H1 (cell line): ENCODE measurements around the gene SLC4A11. TPM values are rescaled to one million over a fixed set of nuclear protein-coding genes. Genes with fewer than 3 reads are reported as not detected.

ENCODE experiments used
- JUND ChIP-seq: IDR thresholded peaks from 2 replicates; pipeline ENCODE4 v1.6.1; 2011; ENCODE audit warnings: mild to moderate bottlenecking, improper control_type of control experiment, low read length
- MAFK ChIP-seq: IDR thresholded peaks from 2 replicates; pipeline ENCODE4 v1.6.1; 2012; ENCODE audit warnings: low read depth, mild to moderate bottlenecking, improper control_type of control experiment, low read length
- RAD21 ChIP-seq, 2 experiments: IDR thresholded peaks in 1 of 2; conservative IDR thresholded peaks in 1 of 2; 2 replicates each; pipeline ENCODE4 v1.6.1; 2011; ENCODE audit warnings: low read depth in 2 of 2, low read length in 2 of 2, improper control_type of control experiment in 1 of 2, inconsistent platforms in 1 of 2, mild to moderate bottlenecking in 1 of 2, moderate library complexity in 1 of 2
- polyA plus RNA-seq, 7 experiments: library from polyadenylated mRNA; depleted of rRNA in 3 of 7; stranded (reverse) in 5 of 7; unstranded in 2 of 7; fragments of >200 nt in 5 of 7; fragments of 200-250 nt in 2 of 7; gene quantifications; 1 replicate in 5 of 7; 2 replicates in 1 of 7; 4 replicates in 1 of 7; pipeline versions ENCODE4 v1.2.1 to v1.2.3, GENCODE V29; 2011 to 2013; ENCODE audit warnings: missing spikeins in 2 of 7, mixed read lengths in 2 of 7
- total RNA-seq: library from RNA; stranded (reverse); fragmentation: NEBNext Ultra II Directional; extraction: Animal tissue kit (Norgen Biotek cat#: 25700); gene quantifications from 2 replicates; pipeline ENCODE4 v1.2.1, GENCODE V29; 2021
- TF ChIP-seq, protein P1 (sequence below): fragments of 300-600 bp; sonication (generic); IDR thresholded peaks from 2 replicates; pipeline ENCODE4 v1.7.1; 2012; ENCODE audit warnings: low read length, moderate library complexity, mild to moderate bottlenecking, inconsistent platforms; ENCODE audit not compliant: insufficient replicate concordance
- TF ChIP-seq, protein P2 (sequence below): IDR thresholded peaks from 2 replicates; pipeline ENCODE4 v1.6.1; 2011; ENCODE audit warnings: low read depth, mild to moderate bottlenecking, low read length; ENCODE audit not compliant: insufficient read depth

The SLC4A11 gene
- total and polyA plus RNA-seq, 2 of the 8 experiments (the other 6 are each of a cell fraction or from before 2014, with no cell fraction given) = 11.9 to 32.3 TPM

DNA sequence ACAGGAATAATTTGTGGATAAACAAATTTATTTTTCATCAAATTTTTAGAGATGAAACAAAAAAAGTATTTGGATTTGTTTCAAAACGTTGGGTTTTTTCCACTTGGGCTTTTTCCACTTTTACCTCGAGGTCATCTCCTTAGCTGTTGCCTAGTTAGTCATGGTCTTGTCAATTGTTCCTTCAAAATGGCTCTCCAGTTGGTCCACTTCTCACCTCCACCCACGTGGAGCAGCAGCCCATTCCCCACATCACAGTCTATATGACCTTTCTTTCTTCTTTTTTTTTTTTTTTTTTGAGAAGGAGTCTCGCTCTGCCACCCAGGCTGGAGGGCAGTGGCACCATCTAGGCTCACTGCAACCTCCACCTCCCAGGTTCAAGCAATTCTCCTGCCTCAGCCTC, 6.7 kb upstream of the SLC4A11 start (continued):
- TF ChIP-seq, protein P1, sequence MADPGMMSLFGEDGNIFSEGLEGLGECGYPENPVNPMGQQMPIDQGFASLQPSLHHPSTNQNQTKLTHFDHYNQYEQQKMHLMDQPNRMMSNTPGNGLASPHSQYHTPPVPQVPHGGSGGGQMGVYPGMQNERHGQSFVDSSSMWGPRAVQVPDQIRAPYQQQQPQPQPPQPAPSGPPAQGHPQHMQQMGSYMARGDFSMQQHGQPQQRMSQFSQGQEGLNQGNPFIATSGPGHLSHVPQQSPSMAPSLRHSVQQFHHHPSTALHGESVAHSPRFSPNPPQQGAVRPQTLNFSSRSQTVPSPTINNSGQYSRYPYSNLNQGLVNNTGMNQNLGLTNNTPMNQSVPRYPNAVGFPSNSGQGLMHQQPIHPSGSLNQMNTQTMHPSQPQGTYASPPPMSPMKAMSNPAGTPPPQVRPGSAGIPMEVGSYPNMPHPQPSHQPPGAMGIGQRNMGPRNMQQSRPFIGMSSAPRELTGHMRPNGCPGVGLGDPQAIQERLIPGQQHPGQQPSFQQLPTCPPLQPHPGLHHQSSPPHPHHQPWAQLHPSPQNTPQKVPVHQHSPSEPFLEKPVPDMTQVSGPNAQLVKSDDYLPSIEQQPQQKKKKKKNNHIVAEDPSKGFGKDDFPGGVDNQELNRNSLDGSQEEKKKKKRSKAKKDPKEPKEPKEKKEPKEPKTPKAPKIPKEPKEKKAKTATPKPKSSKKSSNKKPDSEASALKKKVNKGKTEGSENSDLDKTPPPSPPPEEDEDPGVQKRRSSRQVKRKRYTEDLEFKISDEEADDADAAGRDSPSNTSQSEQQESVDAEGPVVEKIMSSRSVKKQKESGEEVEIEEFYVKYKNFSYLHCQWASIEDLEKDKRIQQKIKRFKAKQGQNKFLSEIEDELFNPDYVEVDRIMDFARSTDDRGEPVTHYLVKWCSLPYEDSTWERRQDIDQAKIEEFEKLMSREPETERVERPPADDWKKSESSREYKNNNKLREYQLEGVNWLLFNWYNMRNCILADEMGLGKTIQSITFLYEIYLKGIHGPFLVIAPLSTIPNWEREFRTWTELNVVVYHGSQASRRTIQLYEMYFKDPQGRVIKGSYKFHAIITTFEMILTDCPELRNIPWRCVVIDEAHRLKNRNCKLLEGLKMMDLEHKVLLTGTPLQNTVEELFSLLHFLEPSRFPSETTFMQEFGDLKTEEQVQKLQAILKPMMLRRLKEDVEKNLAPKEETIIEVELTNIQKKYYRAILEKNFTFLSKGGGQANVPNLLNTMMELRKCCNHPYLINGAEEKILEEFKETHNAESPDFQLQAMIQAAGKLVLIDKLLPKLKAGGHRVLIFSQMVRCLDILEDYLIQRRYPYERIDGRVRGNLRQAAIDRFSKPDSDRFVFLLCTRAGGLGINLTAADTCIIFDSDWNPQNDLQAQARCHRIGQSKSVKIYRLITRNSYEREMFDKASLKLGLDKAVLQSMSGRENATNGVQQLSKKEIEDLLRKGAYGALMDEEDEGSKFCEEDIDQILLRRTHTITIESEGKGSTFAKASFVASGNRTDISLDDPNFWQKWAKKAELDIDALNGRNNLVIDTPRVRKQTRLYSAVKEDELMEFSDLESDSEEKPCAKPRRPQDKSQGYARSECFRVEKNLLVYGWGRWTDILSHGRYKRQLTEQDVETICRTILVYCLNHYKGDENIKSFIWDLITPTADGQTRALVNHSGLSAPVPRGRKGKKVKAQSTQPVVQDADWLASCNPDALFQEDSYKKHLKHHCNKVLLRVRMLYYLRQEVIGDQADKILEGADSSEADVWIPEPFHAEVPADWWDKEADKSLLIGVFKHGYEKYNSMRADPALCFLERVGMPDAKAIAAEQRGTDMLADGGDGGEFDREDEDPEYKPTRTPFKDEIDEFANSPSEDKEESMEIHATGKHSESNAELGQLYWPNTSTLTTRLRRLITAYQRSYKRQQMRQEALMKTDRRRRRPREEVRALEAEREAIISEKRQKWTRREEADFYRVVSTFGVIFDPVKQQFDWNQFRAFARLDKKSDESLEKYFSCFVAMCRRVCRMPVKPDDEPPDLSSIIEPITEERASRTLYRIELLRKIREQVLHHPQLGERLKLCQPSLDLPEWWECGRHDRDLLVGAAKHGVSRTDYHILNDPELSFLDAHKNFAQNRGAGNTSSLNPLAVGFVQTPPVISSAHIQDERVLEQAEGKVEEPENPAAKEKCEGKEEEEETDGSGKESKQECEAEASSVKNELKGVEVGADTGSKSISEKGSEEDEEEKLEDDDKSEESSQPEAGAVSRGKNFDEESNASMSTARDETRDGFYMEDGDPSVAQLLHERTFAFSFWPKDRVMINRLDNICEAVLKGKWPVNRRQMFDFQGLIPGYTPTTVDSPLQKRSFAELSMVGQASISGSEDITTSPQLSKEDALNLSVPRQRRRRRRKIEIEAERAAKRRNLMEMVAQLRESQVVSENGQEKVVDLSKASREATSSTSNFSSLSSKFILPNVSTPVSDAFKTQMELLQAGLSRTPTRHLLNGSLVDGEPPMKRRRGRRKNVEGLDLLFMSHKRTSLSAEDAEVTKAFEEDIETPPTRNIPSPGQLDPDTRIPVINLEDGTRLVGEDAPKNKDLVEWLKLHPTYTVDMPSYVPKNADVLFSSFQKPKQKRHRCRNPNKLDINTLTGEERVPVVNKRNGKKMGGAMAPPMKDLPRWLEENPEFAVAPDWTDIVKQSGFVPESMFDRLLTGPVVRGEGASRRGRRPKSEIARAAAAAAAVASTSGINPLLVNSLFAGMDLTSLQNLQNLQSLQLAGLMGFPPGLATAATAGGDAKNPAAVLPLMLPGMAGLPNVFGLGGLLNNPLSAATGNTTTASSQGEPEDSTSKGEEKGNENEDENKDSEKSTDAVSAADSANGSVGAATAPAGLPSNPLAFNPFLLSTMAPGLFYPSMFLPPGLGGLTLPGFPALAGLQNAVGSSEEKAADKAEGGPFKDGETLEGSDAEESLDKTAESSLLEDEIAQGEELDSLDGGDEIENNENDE = no peak
- TF ChIP-seq, protein P2, sequence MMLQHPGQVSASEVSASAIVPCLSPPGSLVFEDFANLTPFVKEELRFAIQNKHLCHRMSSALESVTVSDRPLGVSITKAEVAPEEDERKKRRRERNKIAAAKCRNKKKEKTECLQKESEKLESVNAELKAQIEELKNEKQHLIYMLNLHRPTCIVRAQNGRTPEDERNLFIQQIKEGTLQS = no peak
- TF ChIP-seq MAFK (no peak), JUND (no peak), RAD21 (IDR thresholded peaks at IDR 0.05 in 1 of 2, conservative IDR thresholded peaks at IDR 0.05 in 1 of 2; ENCODE audit: low read depth in 2 of 2, low read length in 2 of 2) (no peak)
